K562 (cell line): ENCODE data around the gene EFCAB8. TPM values are rescaled to one million over a fixed set of nuclear protein-coding genes. Genes with fewer than 3 reads are reported as not detected.
A peak's percentile ranks its signal among the peaks of the same experiment; 100 is the strongest.

Experiments
- ATAC-seq: fragments of 200-7000 bp; cut with Tn5 transposase; 3 replicates; pipeline ENCODE4 v1.9.1; 2020; ENCODE audit warnings: moderate library complexity
- BruUV-seq: library from RNA; stranded (reverse); fragments of 400-500 nt; replicated peaks from 2 replicates; lab custom pipeline; 2021; lab: Mats Ljungman, UMichigan
- CTCF ChIA-PET: fragments of 300-600 bp; formaldehyde crosslinking; extraction: SDS; loops from one replicate; lab custom pipeline; 2021; ENCODE audit warnings: low intra/inter-chr PET ratio; lab: Yijun Ruan, JAX
- POLR2A ChIA-PET: fragments of 300-600, 350-650 bp; sonication (Branson Sonifier 250); formaldehyde crosslinking; extraction: SDS; loops from one replicate; lab custom pipeline; 2021; ENCODE audit warnings: antibody characterized with exemption, inconsistent platforms; lab: Yijun Ruan, JAX
- DNase-seq, 4 experiments: peaks; one replicate each; pipeline versions ENCODE4 v3.0.0 to v3.0.0-alpha.2; 2011 to 2018; ENCODE audit warnings: low spot score in 3 of 4, mixed read lengths in 3 of 4; ENCODE audit errors: extremely low read depth in 1 of 4
- FAIRE-seq: peaks from 2 replicates; lab custom pipeline; 2011; peaks lifted over from hg19 to GRCh38; lab: Jason Lieb, UNC
- H2AFZ ChIP-seq: 2 replicates; pipeline ENCODE4 v1.6.0; 2011; ENCODE audit warnings: low read depth, low read length, control low read depth, inconsistent platforms
- H3K27ac ChIP-seq: fragments of 200-600 bp; 3 replicates; pipeline ENCODE4 v1.8.0; 2011; ENCODE audit warnings: low read depth, mild to moderate bottlenecking, control low read depth, inconsistent platforms, low read length, moderate library complexity, mixed read lengths; ENCODE audit errors: extremely low read depth
- H3K27me3 ChIP-seq, 2 experiments: fragments of 300-600 bp in 1 of 2; 2 replicates in 1 of 2; 3 replicates in 1 of 2; pipeline versions ENCODE4 v1.6.0 to v1.8.0; 2011; ENCODE audit warnings: inconsistent platforms in 2 of 2, low read length in 2 of 2, mild to moderate bottlenecking in 1 of 2, mixed read lengths in 1 of 2, moderate library complexity in 1 of 2; ENCODE audit not compliant: control insufficient read depth in 2 of 2, insufficient read depth in 2 of 2
- H3K36me3 ChIP-seq: fragments of 300-600 bp; 3 replicates; pipeline ENCODE4 v1.8.0; 2011; ENCODE audit warnings: mild to moderate bottlenecking, low read length, inconsistent platforms; ENCODE audit not compliant: control insufficient read depth, insufficient read depth
- H3K4me1 ChIP-seq, 2 experiments: fragments of 200-600 bp in 1 of 2; replicated peaks in 1 of 2; 2 replicates in 1 of 2; 3 replicates in 1 of 2; pipeline versions ENCODE4 v1.5.1 to v1.8.0; 2011; ENCODE audit warnings: inconsistent platforms in 2 of 2, low read length in 2 of 2, mild to moderate bottlenecking in 1 of 2, mixed read lengths in 1 of 2, moderate library complexity in 1 of 2; ENCODE audit not compliant: control insufficient read depth in 2 of 2, insufficient read depth in 2 of 2
- H3K4me2 ChIP-seq: 2 replicates; pipeline ENCODE4 v1.6.1; 2011; ENCODE audit warnings: low read length, control low read depth, inconsistent platforms, mixed read lengths; ENCODE audit not compliant: insufficient read depth
- H3K4me3 ChIP-seq: fragments of 200-600 bp; sonication (generic), shearing (Covaris generic); 2 replicates; pipeline ENCODE4 v1.5.1; 2016; ENCODE audit warnings: control low read depth, inconsistent platforms
- H3K79me2 ChIP-seq: fragments of 200-600 bp; 3 replicates; pipeline ENCODE4 v1.8.0; 2011; ENCODE audit warnings: low read length, inconsistent platforms; ENCODE audit not compliant: control insufficient read depth, insufficient read depth
- H3K9ac ChIP-seq, 2 experiments: 2 replicates each; pipeline versions ENCODE4 v1.6.0 to v1.6.1; 2011; ENCODE audit warnings: low read depth in 2 of 2, low read length in 2 of 2, control low read depth in 1 of 2, inconsistent platforms in 1 of 2, mild to moderate bottlenecking in 1 of 2, mixed read lengths in 1 of 2; ENCODE audit not compliant: insufficient read depth in 1 of 2
- H3K9me1 ChIP-seq: one replicate; pipeline ENCODE4 v1.6.0; 2011; ENCODE audit warnings: inconsistent platforms, mild to moderate bottlenecking, low read length, moderate library complexity; ENCODE audit not compliant: control insufficient read depth, insufficient read depth
- H3K9me3 ChIP-seq: replicated peaks from 2 replicates; pipeline ENCODE4 v1.5.1; 2011; ENCODE audit warnings: low read depth, low read length, inconsistent platforms; ENCODE audit not compliant: control insufficient read depth, insufficient read depth
- H4K20me1 ChIP-seq: replicated peaks from 2 replicates; pipeline ENCODE4 v1.6.1; 2011; ENCODE audit warnings: low read length, inconsistent platforms, mixed read lengths; ENCODE audit not compliant: control insufficient read depth, insufficient read depth
- BHLHE40 ChIP-seq: IDR thresholded peaks from 2 replicates; pipeline ENCODE4 v1.6.1; 2011; ENCODE audit warnings: low read length, improper control_type of control experiment
- CEBPG ChIP-seq, 3 experiments: fragments of 200-800 bp in 1 of 3; sonication (Bioruptor generic) in 1 of 3; sonication (generic) in 1 of 3; formaldehyde crosslinking in 1 of 3; IDR thresholded peaks in 2 of 3; conservative IDR thresholded peaks in 1 of 3; 2 replicates each; pipeline versions ENCODE4 v1.6.1 to v1.8.0; 2016 to 2022; ENCODE audit warnings: missing compliant biosample characterization in 2 of 3, missing genetic modification characterization in 2 of 3, mild to moderate bottlenecking in 1 of 3, missing genetic modification reagents in 1 of 3
- ELF1 ChIP-seq: fragments of 200-800 bp; sonication (Bioruptor generic); IDR thresholded peaks from 2 replicates; pipeline ENCODE4 v1.6.1; 2016; ENCODE audit warnings: missing genetic modification characterization, missing compliant biosample characterization
- GTF2E2 ChIP-seq: fragments of 200-800 bp; sonication (Bioruptor generic); IDR thresholded peaks from 2 replicates; pipeline ENCODE4 v1.6.1; 2016; ENCODE audit warnings: missing genetic modification characterization, missing compliant biosample characterization
- MAFG ChIP-seq: fragments of 450-650 bp; conservative IDR thresholded peaks from 2 replicates; pipeline ENCODE4 v1.6.1; 2016; ENCODE audit warnings: missing genetic modification characterization, missing compliant biosample characterization
- MCM7 ChIP-seq, 2 experiments: fragments of 450-650 bp; IDR thresholded peaks; 2 replicates each; pipeline ENCODE4 v1.6.1; 2016 to 2018
- STAT5A ChIP-seq: IDR thresholded peaks from 2 replicates; pipeline ENCODE4 v1.6.1; 2012; ENCODE audit warnings: low read length, inconsistent platforms, borderline replicate concordance
- TAF15 ChIP-seq: fragments of 200-400 bp; formaldehyde crosslinking; IDR thresholded peaks from 2 replicates; pipeline ENCODE4 v1.6.1; 2017; ENCODE audit warnings: mild to moderate bottlenecking, low read depth, low read length, moderate library complexity
- WGBS: fragments of 100-300 bp; shearing (Covaris generic); methylation state at CpG from one replicate; pipeline ENCODE4 v1.1.6; 2016; ENCODE audit warnings: low coverage, mixed read lengths; ENCODE audit not compliant: insufficient coverage; ENCODE audit errors: missing lambda C conversion rate; 5-methylcytosine and 5-hydroxymethylcytosine counted together
- in situ Hi-C: fragments of 300-500 bp; cut with MboI; formaldehyde crosslinking; loops from 4 replicates; pipeline ENCODE4 v1.15.0; 2018; ENCODE audit warnings: inconsistent platforms, mixed read lengths
- intact Hi-C: fragments of 100-400 bp; cut with micrococcal nuclease; formaldehyde crosslinking; loops from 2 replicates; pipeline ENCODE4 v1.14.2; 2022
- polyA plus RNA-seq, 8 experiments: library from polyadenylated mRNA; depleted of rRNA in 4 of 8; stranded (reverse) in 5 of 8; unstranded in 3 of 8; fragments of >200 nt; fragmentation: Nextera tagmentation in 2 of 8; fragmentation: Illumina TruSeq in 1 of 8; extraction: Ambion mirVana in 2 of 8; extraction: Trizol in 1 of 8; gene quantifications; 2 replicates each; pipeline versions ENCODE4 v1.2.1 to v1.2.3, GENCODE V29; 2011 to 2014; ENCODE audit warnings: inconsistent platforms in 1 of 8, missing spikeins in 1 of 8
- total RNA-seq, 7 experiments: library from RNA; depleted of rRNA in 6 of 7; stranded (reverse); fragments of >200 nt in 6 of 7; fragmentation: Illumina TruSeq in 2 of 7; extraction: Trizol in 2 of 7; gene quantifications; 2 replicates each; pipeline versions ENCODE4 v1.2.1 to v1.2.3, GENCODE V29; 2011 to 2021; ENCODE audit warnings: low replicate concordance in 1 of 7

EFCAB8 gene
- total and polyA plus RNA-seq, 9 of the 15 experiments (the other 6 are each of a cell fraction or from before 2014, with no cell fraction given) = 0.03 to 0.18 (median 0.11) TPM; not detected in 6

GRCh38 chr20:32975698-32976674 lies 117.3 kb downstream of the EFCAB8 start (continued):
- TF ChIP-seq BHLHE40 = peak; percentile 55; the same call in 1 of the 2 replicates

GRCh38 chr20:32976746-32977145 lies 118.0 kb downstream of the EFCAB8 start:
- ChIA-PET CTCF (no interaction called here), POLR2A (interaction anchor here (0.7 to 1.7 kb wide), 2 partner anchors 11 to 177 kb away, joined by 3 to 6 read pairs; no protein-coding TSS in a partner anchor)

More at GRCh38 chr20:32976746-32977145, 118.0 kb downstream of the EFCAB8 start:
- TF ChIP-seq STAT5A = no peak
- no peak for TF ChIP-seq TAF15
- no peak for TF ChIP-seq MAFG
- TF ChIP-seq MCM7 (IDR thresholded peaks at IDR 0.05) = no peak
- TF ChIP-seq GTF2E2 = no peak
- no peak for TF ChIP-seq CEBPG (CRISPR knock-in tag; IDR thresholded peaks at IDR 0.05)
- TF ChIP-seq CEBPG (tag; conservative IDR thresholded peaks at IDR 0.05 in 1 of 2, IDR thresholded peaks at IDR 0.05 in 1 of 2) = no peak
- no peak for TF ChIP-seq ELF1 (tag)
- FAIRE-seq (no peak), ATAC-seq (no peak), DNase-seq (no peak)
- Histone ChIP-seq H3K9me3 (no peaks in the 10 kb centered on the region), H3K4me1 (peaks cover 5 to 8% of the 10 kb centered on the region in 2 experiments; a peak in 3 of 5 replicates), H3K36me3 (no peaks in the 10 kb centered on the region), H4K20me1 (0 out of 2 replicates have a peak, but pooled peaks cover 5% of the 10 kb centered on the region), H3K27me3 (peaks cover 23 to 63% of the 10 kb centered on the region in 2 experiments), H3K9ac (no peak overlapping the region), H3K27ac (no peak overlapping the region), H3K9me1 (no peaks in the 10 kb centered on the region), H2AFZ (no peak overlapping the region), H3K4me2 (no peak overlapping the region), H3K4me3 (no peak overlapping the region), H3K79me2 (no peaks in the 10 kb centered on the region)
- 2% methylated on average over 6 of the region's 6 CpGs for WGBS
- in situ Hi-C loops (no loop called here), intact Hi-C loops (no loop called here)
- no TSS peak for BruUV-seq
